SU-DHL-6 (cell line): ENCODE data around the gene ARHGEF28.

ENCODE experiments used
- H2AFZ ChIP-seq: fragments of 200-600 bp; sonication (generic); 2 replicates; pipeline ENCODE4 v1.6.1; 2014; ENCODE audit warnings: low read depth, mild to moderate bottlenecking, moderate library complexity, mixed read lengths, antibody characterized with exemption, low read length; ENCODE audit not compliant: severe bottlenecking
- H3F3A ChIP-seq: fragments of 200-600 bp; shearing (Covaris generic); 2 replicates; pipeline ENCODE4 v1.6.0; 2016; ENCODE audit warnings: antibody characterized with exemption, mild to moderate bottlenecking; ENCODE audit not compliant: insufficient read depth
- H3K27ac ChIP-seq: fragments of 200-600 bp; sonication (generic); 2 replicates; pipeline ENCODE4 v1.5.1; 2016; ENCODE audit warnings: low read depth, mild to moderate bottlenecking, low read length, moderate library complexity, mixed read lengths
- H3K27me3 ChIP-seq: fragments of 200-600 bp; sonication (generic), shearing (Covaris generic); 2 replicates; pipeline ENCODE4 v1.6.0; 2014; ENCODE audit warnings: mild to moderate bottlenecking, low read length
- H3K36me3 ChIP-seq: fragments of 200-600 bp; sonication (generic); 2 replicates; pipeline ENCODE4 v1.6.1; 2014; ENCODE audit warnings: mild to moderate bottlenecking, low read length, mixed read lengths
- H3K4me2 ChIP-seq: fragments of 300-600, 200-600 bp; shearing (Covaris generic), sonication (generic); 2 replicates; pipeline ENCODE4 v1.6.0; 2014; ENCODE audit warnings: low read length, low read depth, mild to moderate bottlenecking; ENCODE audit not compliant: poor library complexity, severe bottlenecking
- H3K4me3 ChIP-seq: fragments of 200-600 bp; sonication (generic); 2 replicates; pipeline ENCODE4 v1.5.1; 2014; ENCODE audit warnings: antibody characterized with exemption, low read length, mild to moderate bottlenecking, mixed read lengths; ENCODE audit not compliant: insufficient read depth, poor library complexity, severe bottlenecking
- H3K79me2 ChIP-seq: fragments of 200-600 bp; sonication (generic); 2 replicates; pipeline ENCODE4 v1.6.1; 2014; ENCODE audit warnings: mild to moderate bottlenecking, low read length, moderate library complexity; ENCODE audit not compliant: insufficient read depth
- H3K9ac ChIP-seq: fragments of 200-600 bp; sonication (generic); 2 replicates; pipeline ENCODE4 v1.7.0; 2014; ENCODE audit warnings: mild to moderate bottlenecking, low read length
- H3K9me2 ChIP-seq: fragments of 200-600 bp; sonication (generic); replicated peaks from 2 replicates; pipeline ENCODE4 v1.6.1; 2014; ENCODE audit warnings: low read length; ENCODE audit not compliant: insufficient read depth
- H3K9me3 ChIP-seq: fragments of 200-600 bp; sonication (generic); 2 replicates; pipeline ENCODE4 v1.6.1; 2014; ENCODE audit warnings: low read length, mixed read lengths; ENCODE audit not compliant: insufficient read depth
- H4K20me1 ChIP-seq: fragments of 200-600 bp; sonication (generic); 2 replicates; pipeline ENCODE4 v1.6.1; 2014; ENCODE audit warnings: low read depth, mild to moderate bottlenecking, antibody characterized with exemption, low read length, moderate library complexity, mixed read lengths
- CTCF ChIP-seq: fragments of 200-600 bp; sonication (generic); IDR thresholded peaks from one replicate; pipeline ENCODE4 v1.5.1; 2017; ENCODE audit warnings: antibody characterized with exemption, mild to moderate bottlenecking, low read length, moderate library complexity; ENCODE audit not compliant: insufficient read depth, poor library complexity, severe bottlenecking
- EZH2phosphoT487 ChIP-seq: fragments of 200-600 bp; sonication (generic), shearing (Covaris generic); conservative IDR thresholded peaks from 2 replicates; pipeline ENCODE4 v1.6.1; 2018; ENCODE audit warnings: mild to moderate bottlenecking, antibody characterized with exemption, low read length, moderate library complexity, mixed read lengths

Gene ARHGEF28

GRCh38 chr5:73625372-73625943 is 538 bp upstream of the ARHGEF28 start:
- Histone ChIP-seq H3K4me3 (no peak overlapping the region), H3K79me2 (no peaks in the 10 kb centered on the region), H3K9me2 (no peaks in the 10 kb centered on the region), H3K36me3 (no peaks in the 10 kb centered on the region), H4K20me1 (no peaks in the 10 kb centered on the region), H2AFZ (no peak overlapping the region), H3K27ac (no peak overlapping the region), H3K9ac (no peak overlapping the region), H3F3A (no peaks in the 10 kb centered on the region), H3K9me3 (no peaks in the 10 kb centered on the region), H3K27me3 (no peaks in the 10 kb centered on the region), H3K4me2 (no peak overlapping the region)
- no peak for TF ChIP-seq EZH2phosphoT487
- TF ChIP-seq CTCF: no peak

- Histone ChIP-seq H2AFZ (no peak overlapping the region), H3K27ac (no peak overlapping the region), H3F3A (no peaks in the 10 kb centered on the region), H3K9ac (no peak overlapping the region), H3K4me3 (no peak overlapping the region), H3K9me2 (no peaks in the 10 kb centered on the region), H3K79me2 (no peaks in the 10 kb centered on the region), H3K9me3 (no peaks in the 10 kb centered on the region), H3K4me2 (no peak overlapping the region), H3K27me3 (no peaks in the 10 kb centered on the region), H4K20me1 (no peaks in the 10 kb centered on the region), H3K36me3 (no peaks in the 10 kb centered on the region)
- no peak for TF ChIP-seq EZH2phosphoT487
- TF ChIP-seq CTCF: no peak
Measured at GRCh38 chr5:73626814-73627313, 868 bp downstream of the ARHGEF28 start.

GRCh38 chr5:73629456-73629855 is 3.5 kb downstream of the ARHGEF28 start:
- Histone ChIP-seq H3K79me2 (no peaks in the 10 kb centered on the region), H3K27me3 (no peaks in the 10 kb centered on the region; the same call in 1 of the 2 replicates), H3F3A (no peaks in the 10 kb centered on the region), H3K4me2 (no peak overlapping the region), H3K27ac (no peak overlapping the region), H3K9me2 (no peaks in the 10 kb centered on the region), H3K36me3 (no peaks in the 10 kb centered on the region), H3K9ac (no peak overlapping the region), H4K20me1 (no peaks in the 10 kb centered on the region), H3K4me3 (no peak overlapping the region), H3K9me3 (no peaks in the 10 kb centered on the region), H2AFZ (no peak overlapping the region)
- no peak for TF ChIP-seq EZH2phosphoT487
- no peak for TF ChIP-seq CTCF
